Uterus (tissue), 2 donors: Measurements from ENCODE around the gene PRKG1.

ENCODE experiments used
- POLR2A ChIP-seq, 2 donors: fragments of 450-650 bp; IDR thresholded peaks; one replicate each; pipeline ENCODE4 v1.6.1; 2016; ENCODE audit warnings: antibody characterized with exemption in 2 of 2, mild to moderate bottlenecking in 1 of 2, moderate library complexity in 1 of 2
- TF ChIP-seq, protein P1 (sequence below), 4 experiments: fragments of 200-600 bp in 2 of 4; fragments of 450-650 bp in 2 of 4; sonication (generic) in 2 of 4; IDR thresholded peaks; one replicate each; pipeline ENCODE4 v1.5.1; 2016 to 2019; ENCODE audit warnings: antibody characterized with exemption in 4 of 4, mild to moderate bottlenecking in 2 of 4, moderate library complexity in 1 of 4

GRCh38 chr10:51658000-51658399, 583.7 kb downstream of the PRKG1 start:
- no peak for TF ChIP-seq POLR2A (IDR thresholded peaks at IDR 0.05)
- TF ChIP-seq, protein P1, sequence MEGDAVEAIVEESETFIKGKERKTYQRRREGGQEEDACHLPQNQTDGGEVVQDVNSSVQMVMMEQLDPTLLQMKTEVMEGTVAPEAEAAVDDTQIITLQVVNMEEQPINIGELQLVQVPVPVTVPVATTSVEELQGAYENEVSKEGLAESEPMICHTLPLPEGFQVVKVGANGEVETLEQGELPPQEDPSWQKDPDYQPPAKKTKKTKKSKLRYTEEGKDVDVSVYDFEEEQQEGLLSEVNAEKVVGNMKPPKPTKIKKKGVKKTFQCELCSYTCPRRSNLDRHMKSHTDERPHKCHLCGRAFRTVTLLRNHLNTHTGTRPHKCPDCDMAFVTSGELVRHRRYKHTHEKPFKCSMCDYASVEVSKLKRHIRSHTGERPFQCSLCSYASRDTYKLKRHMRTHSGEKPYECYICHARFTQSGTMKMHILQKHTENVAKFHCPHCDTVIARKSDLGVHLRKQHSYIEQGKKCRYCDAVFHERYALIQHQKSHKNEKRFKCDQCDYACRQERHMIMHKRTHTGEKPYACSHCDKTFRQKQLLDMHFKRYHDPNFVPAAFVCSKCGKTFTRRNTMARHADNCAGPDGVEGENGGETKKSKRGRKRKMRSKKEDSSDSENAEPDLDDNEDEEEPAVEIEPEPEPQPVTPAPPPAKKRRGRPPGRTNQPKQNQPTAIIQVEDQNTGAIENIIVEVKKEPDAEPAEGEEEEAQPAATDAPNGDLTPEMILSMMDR (IDR thresholded peaks at IDR 0.05), result no peak
